KOPT-K1 (cell line): ENCODE data around the gene ESF1.
A peak's percentile ranks its signal among the peaks of the same experiment; 100 is the strongest.

Experiments used
- H3K27ac ChIP-seq: fragments of 200-600 bp; sonication (generic); 2 replicates; pipeline ENCODE4 v1.5.1; 2016; ENCODE audit warnings: antibody characterized with exemption, mild to moderate bottlenecking, low read depth, low read length; ENCODE audit not compliant: poor library complexity, severe bottlenecking
- H3K36me3 ChIP-seq: fragments of 200-600 bp; sonication (generic); 2 replicates; pipeline ENCODE4 v1.5.1; 2017; ENCODE audit warnings: antibody characterized with exemption, mild to moderate bottlenecking, low read length, moderate library complexity; ENCODE audit not compliant: insufficient read depth
- H3K9me3 ChIP-seq: fragments of 200-600 bp; sonication (generic); 2 replicates; pipeline ENCODE4 v1.5.1; 2017; ENCODE audit warnings: antibody characterized with exemption, low read length, mild to moderate bottlenecking; ENCODE audit not compliant: insufficient read depth, poor library complexity, severe bottlenecking

ESF1 gene

GRCh38 chr20:13799974-13800373, 15.3 kb upstream of the ESF1 start:
- peaks cover 98% of the 10 kb centered on the region for H3K36me3 ChIP-seq
- no peaks in the 10 kb centered on the region for H3K9me3 ChIP-seq
- no peak overlapping the region for H3K27ac ChIP-seq

GRCh38 chr20:13799040-13799439, 14.3 kb upstream of the ESF1 start:
- Histone ChIP-seq H3K27ac (no peak overlapping the region), H3K9me3 (no peaks in the 10 kb centered on the region), H3K36me3 (peaks cover 98% of the 10 kb centered on the region)

GRCh38 chr20:13794667-13795066, 9.9 kb upstream of the ESF1 start:
- H3K9me3 ChIP-seq, result no peaks in the 10 kb centered on the region
- H3K27ac ChIP-seq, result no peak overlapping the region
- peaks cover 97% of the 10 kb centered on the region for H3K36me3 ChIP-seq

GRCh38 chr20:13793001-13793400, 8.3 kb upstream of the ESF1 start:
- H3K36me3 ChIP-seq, result peaks cover 97% of the 10 kb centered on the region
- no peaks in the 10 kb centered on the region for H3K9me3 ChIP-seq

GRCh38 chr20:13791540-13792459, 7.1 kb upstream of the ESF1 start:
- Histone ChIP-seq H3K36me3 (peaks cover 99% of the 10 kb centered on the region), H3K27ac (no peak overlapping the region), H3K9me3 (no peaks in the 10 kb centered on the region)

More at GRCh38 chr20:13793001-13793400, 8.3 kb upstream of the ESF1 start:
- H3K27ac ChIP-seq, result no peak overlapping the region

GRCh38 chr20:13790708-13791107, 6.0 kb upstream of the ESF1 start:
- H3K9me3 ChIP-seq, result no peaks in the 10 kb centered on the region
- H3K27ac ChIP-seq, result no peak overlapping the region
- H3K36me3 ChIP-seq, result peaks cover 91% of the 10 kb centered on the region

GRCh38 chr20:13788167-13788834, 3.6 kb upstream of the ESF1 start:
- Histone ChIP-seq H3K27ac (no peak overlapping the region), H3K9me3 (no peaks in the 10 kb centered on the region), H3K36me3 (peaks cover 67% of the 10 kb centered on the region)

- no peaks in the 10 kb centered on the region for H3K9me3 ChIP-seq
- H3K36me3 ChIP-seq, result peaks cover 65% of the 10 kb centered on the region
- H3K27ac ChIP-seq, result peak overlapping the region; percentile 38
Measured at GRCh38 chr20:13786143-13786828, 1.6 kb upstream of the ESF1 start.

- Histone ChIP-seq H3K27ac (peak overlapping the region; percentile 80), H3K9me3 (no peaks in the 10 kb centered on the region), H3K36me3 (peaks cover 63% of the 10 kb centered on the region)
Measured at GRCh38 chr20:13784271-13784892, 337 bp downstream of the ESF1 start.

GRCh38 chr20:13783528-13783927, 1.2 kb downstream of the ESF1 start:
- Histone ChIP-seq H3K27ac (no peak overlapping the region), H3K9me3 (no peaks in the 10 kb centered on the region), H3K36me3 (peaks cover 62% of the 10 kb centered on the region)

GRCh38 chr20:13778827-13779226, 5.9 kb downstream of the ESF1 start:
- H3K27ac ChIP-seq, result no peak overlapping the region
- H3K9me3 ChIP-seq, result no peaks in the 10 kb centered on the region
- peaks cover 89% of the 10 kb centered on the region for H3K36me3 ChIP-seq

GRCh38 chr20:13777171-13777601, 7.5 kb downstream of the ESF1 start:
- peaks cover 97% of the 10 kb centered on the region for H3K36me3 ChIP-seq
- H3K9me3 ChIP-seq, result no peaks in the 10 kb centered on the region
- no peak overlapping the region for H3K27ac ChIP-seq

- Histone ChIP-seq H3K36me3 (peaks cover 99% of the 10 kb centered on the region), H3K9me3 (no peaks in the 10 kb centered on the region), H3K27ac (no peak overlapping the region)
Measured at GRCh38 chr20:13775867-13776266, 8.9 kb downstream of the ESF1 start.

GRCh38 chr20:13772529-13772928, 12.2 kb downstream of the ESF1 start:
- no peak overlapping the region for H3K27ac ChIP-seq
- peaks cover 100% of the 10 kb centered on the region for H3K36me3 ChIP-seq

More at GRCh38 chr20:13772529-13772928, 12.2 kb downstream of the ESF1 start:
- H3K9me3 ChIP-seq, result peaks cover 2% of the 10 kb centered on the region
